SK-N-SH (cell line): Measurements from ENCODE around the gene SYNPR.

Experiments
- CTCF ChIP-seq: fragments of 200-600 bp; sonication (generic); IDR thresholded peaks from 2 replicates; pipeline ENCODE4 v1.6.1; 2017; ENCODE audit warnings: antibody characterized with exemption, mild to moderate bottlenecking, moderate library complexity
- EP300 ChIP-seq, 2 experiments: IDR thresholded peaks; 2 replicates each; pipeline versions ENCODE4 v1.4.0 to v1.6.1; 2012; ENCODE audit warnings: borderline replicate concordance in 1 of 2, low read depth in 1 of 2, low read length in 1 of 2
- EZH2phosphoT487 ChIP-seq: fragments of 200-600 bp; sonication (generic); IDR thresholded peaks from 2 replicates; pipeline ENCODE4 v1.6.1; 2017; ENCODE audit warnings: low read depth, mixed run types, mild to moderate bottlenecking, antibody characterized with exemption, moderate library complexity, borderline replicate concordance

GRCh38 chr3:63617391-63617790 lies 339.3 kb downstream of the SYNPR start:
- TF ChIP-seq CTCF (no peak), EZH2phosphoT487 (no peak), EP300 (IDR thresholded peaks at IDR 0.05; ENCODE audit: borderline replicate concordance in 1 of 2, low read depth in 1 of 2, low read length in 1 of 2) (no peak)
